Measurements from ENCODE around the gene METTL21A.

The METTL21A gene

GRCh38 chr2:207624185-207625013 is 795 bp downstream of the METTL21A start:
- DNase-seq (ENCODE audit: low read depth): no peak

GRCh38 chr2:207621501-207622039 is 3.6 kb downstream of the METTL21A start:
- DNase-seq (ENCODE audit: low read depth): no peak

- no peak for DNase-seq (ENCODE audit: low read depth)
Observed at GRCh38 chr2:207619764-207620203, 5.4 kb downstream of the METTL21A start.

- DNase-seq (ENCODE audit: low read depth): peak; percentile 73
Observed at GRCh38 chr2:207617011-207617671, 8.1 kb downstream of the METTL21A start.

- no peak for DNase-seq (ENCODE audit: low read depth)
Observed at GRCh38 chr2:207616185-207616584, 9.0 kb downstream of the METTL21A start.

- no peak for DNase-seq (ENCODE audit: low read depth)
Observed at GRCh38 chr2:207614824-207615223, 10.4 kb downstream of the METTL21A start.

- no peak for DNase-seq (ENCODE audit: low read depth)
Observed at GRCh38 chr2:207612714-207613113, 12.5 kb downstream of the METTL21A start.

- DNase-seq (ENCODE audit: low read depth): no peak
Observed at GRCh38 chr2:207606829-207607228, 18.4 kb downstream of the METTL21A start.

- DNase-seq (ENCODE audit: low read depth): no peak
Observed at GRCh38 chr2:207606399-207606798, 18.8 kb downstream of the METTL21A start.

GRCh38 chr2:207603486-207603885 is 21.7 kb downstream of the METTL21A start:
- DNase-seq (ENCODE audit: low read depth): no peak

GRCh38 chr2:207601774-207602173 is 23.4 kb downstream of the METTL21A start:
- no peak for DNase-seq (ENCODE audit: low read depth)

GRCh38 chr2:207600231-207600630 is 25.0 kb downstream of the METTL21A start:
- DNase-seq (ENCODE audit: low read depth): no peak

- DNase-seq (ENCODE audit: low read depth): no peak
Observed at GRCh38 chr2:207599636-207600035, 25.6 kb downstream of the METTL21A start.

GRCh38 chr2:207594731-207595130 is 30.5 kb downstream of the METTL21A start:
- DNase-seq (ENCODE audit: low read depth): no peak

- DNase-seq (ENCODE audit: low read depth): no peak
Observed at GRCh38 chr2:207594264-207594663, 30.9 kb downstream of the METTL21A start.

- DNase-seq (ENCODE audit: low read depth): no peak
Observed at GRCh38 chr2:207593277-207593676, 31.9 kb downstream of the METTL21A start.

GRCh38 chr2:207589143-207589542 is 36.1 kb downstream of the METTL21A start:
- no peak for DNase-seq (ENCODE audit: low read depth)

GRCh38 chr2:207587305-207587704 is 37.9 kb downstream of the METTL21A start:
- DNase-seq (ENCODE audit: low read depth): no peak

- no peak for DNase-seq (ENCODE audit: low read depth)
Observed at GRCh38 chr2:207584952-207585351, 40.2 kb downstream of the METTL21A start.

GRCh38 chr2:207571370-207571769 is 53.8 kb downstream of the METTL21A start:
- DNase-seq (ENCODE audit: low read depth): no peak

- no peak for DNase-seq (ENCODE audit: low read depth)
Observed at GRCh38 chr2:207567671-207568070, 57.5 kb downstream of the METTL21A start.

GRCh38 chr2:207565736-207566500 is 59.3 kb downstream of the METTL21A start:
- no peak for DNase-seq (ENCODE audit: low read depth)
